GM23248 (cell line): Measurements from ENCODE around the gene ACVR1B. TPM values are rescaled to one million over a fixed set of nuclear protein-coding genes. Genes with fewer than 3 reads are reported as not detected.

ENCODE experiments used
- DNase-seq: peaks from one replicate; pipeline ENCODE4 v3.0.0-alpha.2; 2015
- H2AFZ ChIP-seq: fragments of 200-600 bp; sonication (generic); 2 replicates; pipeline ENCODE4 v1.6.1; 2016; ENCODE audit warnings: antibody characterized with exemption
- H3F3A ChIP-seq: fragments of 200-600 bp; sonication (generic); 2 replicates; pipeline ENCODE4 v1.6.1; 2016; ENCODE audit warnings: mild to moderate bottlenecking, antibody characterized with exemption, mixed run types; ENCODE audit not compliant: insufficient read depth
- H3K27ac ChIP-seq: fragments of 200-600 bp; sonication (generic); 2 replicates; pipeline ENCODE4 v1.5.1; 2016; ENCODE audit warnings: mild to moderate bottlenecking
- H3K27me3 ChIP-seq: fragments of 200-600 bp; sonication (generic); replicated peaks from 2 replicates; pipeline ENCODE4 v1.6.1; 2016; ENCODE audit warnings: mild to moderate bottlenecking; ENCODE audit not compliant: insufficient read depth
- H3K36me3 ChIP-seq: fragments of 200-600 bp; sonication (generic); 2 replicates; pipeline ENCODE4 v1.6.1; 2016; ENCODE audit warnings: low read depth, mild to moderate bottlenecking
- H3K4me1 ChIP-seq: fragments of 200-600 bp; sonication (generic); 2 replicates; pipeline ENCODE4 v1.6.1; 2016; ENCODE audit warnings: mild to moderate bottlenecking; ENCODE audit not compliant: insufficient read depth
- H3K4me2 ChIP-seq: fragments of 200-600 bp; sonication (generic); one replicate; pipeline ENCODE4 v1.6.1; 2016; ENCODE audit warnings: mild to moderate bottlenecking; ENCODE audit not compliant: unreplicated experiment
- H3K4me3 ChIP-seq: fragments of 200-600 bp; sonication (generic); 2 replicates; pipeline ENCODE4 v1.5.1; 2016; ENCODE audit warnings: mild to moderate bottlenecking
- H3K79me2 ChIP-seq: fragments of 200-600 bp; sonication (generic); 2 replicates; pipeline ENCODE4 v1.6.1; 2016; ENCODE audit warnings: mild to moderate bottlenecking; ENCODE audit not compliant: insufficient read depth
- H3K9ac ChIP-seq: fragments of 200-600 bp; sonication (generic); 2 replicates; pipeline ENCODE4 v1.6.1; 2016; ENCODE audit warnings: mild to moderate bottlenecking
- H3K9me2 ChIP-seq: fragments of 200-600 bp; sonication (generic); 2 replicates; pipeline ENCODE4 v1.6.1; 2016; ENCODE audit warnings: mixed run types, mild to moderate bottlenecking, moderate library complexity; ENCODE audit not compliant: insufficient read depth
- H3K9me3 ChIP-seq: fragments of 200-600 bp; sonication (generic); one replicate; pipeline ENCODE4 v1.6.1; 2017; ENCODE audit warnings: low read depth
- H4K20me1 ChIP-seq: fragments of 200-600 bp; sonication (generic); 2 replicates; pipeline ENCODE4 v1.6.0; 2016; ENCODE audit not compliant: insufficient read depth
- EZH2 ChIP-seq: fragments of 200-600 bp; sonication (generic); IDR thresholded peaks from 2 replicates; pipeline ENCODE4 v1.6.1; 2018; ENCODE audit warnings: antibody characterized with exemption, mild to moderate bottlenecking; ENCODE audit not compliant: insufficient read depth, poor library complexity, severe bottlenecking
- EZH2phosphoT487 ChIP-seq: fragments of 200-600 bp; sonication (generic); IDR thresholded peaks from 2 replicates; pipeline ENCODE4 v1.6.1; 2018; ENCODE audit warnings: antibody characterized with exemption, moderate library complexity, mild to moderate bottlenecking, low read depth; ENCODE audit not compliant: insufficient read depth
- WGBS, 2 experiments: methylation state at CpG; one replicate each; pipeline ENCODE4 v1.1.6; 2015 to 2017; ENCODE audit warnings: low lambda C conversion rate in 2 of 2, low coverage in 1 of 2; ENCODE audit errors: missing lambda C conversion rate in 2 of 2; 5-methylcytosine and 5-hydroxymethylcytosine counted together
- in situ Hi-C: fragments of 300-500 bp; cut with MboI; formaldehyde crosslinking; loops from 2 replicates; pipeline ENCODE4 v1.15.0; 2020
- polyA plus RNA-seq: library from polyadenylated mRNA; unstranded; fragments of >200 nt; fragmentation: Nextera tagmentation; extraction: Ambion mirVana; gene quantifications from 2 replicates; pipeline ENCODE4 v1.2.1, GENCODE V29; 2016
- total RNA-seq: library from RNA; depleted of rRNA; stranded (reverse); fragments of >200 nt; shearing (Covaris generic); gene quantifications from 2 replicates; pipeline ENCODE4 v1.2.3, GENCODE V29; 2014

ACVR1B gene
- total and polyA plus RNA-seq, 2 experiments from 2014 or later, result 2.8 to 17.0 TPM

DNA sequence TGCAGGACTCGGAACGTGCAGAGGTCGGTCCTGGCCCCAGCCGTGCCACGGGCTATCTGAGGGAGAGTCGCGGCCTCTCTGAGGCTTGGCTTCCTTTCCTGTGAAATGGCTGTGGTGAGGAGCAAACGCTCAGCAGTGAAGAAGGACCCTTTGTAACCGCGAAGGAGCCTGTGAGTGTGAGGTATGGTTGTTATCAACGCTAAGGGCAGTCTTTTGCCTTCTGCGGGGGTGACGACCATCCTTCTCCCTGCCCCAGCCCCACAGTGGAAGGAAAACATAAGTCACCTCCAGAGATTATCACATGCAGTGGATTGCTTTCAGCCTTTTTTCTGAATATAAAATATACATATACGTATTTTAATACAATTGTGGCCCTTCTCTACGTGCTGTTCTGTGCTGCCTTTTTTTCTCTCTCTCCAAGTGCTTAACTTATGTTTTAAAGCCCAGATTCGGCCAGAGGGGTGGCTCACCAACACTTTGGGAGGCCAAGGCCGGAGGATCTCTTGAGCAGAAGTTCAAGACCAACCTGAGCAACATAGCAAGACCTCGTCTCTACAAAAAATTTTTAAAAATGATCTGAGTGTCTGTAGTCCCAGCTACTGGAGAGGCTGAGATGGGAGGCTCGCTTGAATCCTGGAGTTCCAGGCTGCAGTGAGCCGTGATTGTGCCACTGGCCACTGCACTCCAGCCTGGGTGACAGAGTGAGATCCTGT, 72.6 kb downstream of the ACVR1B start:
- Histone ChIP-seq H3K36me3 (no peaks in the 10 kb centered on the region), H3K4me3 (peak overlapping the region; percentile 69), H3K27me3 (no peaks in the 10 kb centered on the region), H3K9ac (peak overlapping the region; percentile 48), H2AFZ (peak overlapping the region; percentile 91), H3K9me3 (no peaks in the 10 kb centered on the region), H4K20me1 (no peaks in the 10 kb centered on the region), H3K27ac (no peak overlapping the region), H3K4me2 (peak overlapping the region; percentile 64), H3K9me2 (no peaks in the 10 kb centered on the region), H3K4me1 (peaks cover 4% of the 10 kb centered on the region; the same call in 1 of the 2 replicates), H3F3A (no peaks in the 10 kb centered on the region), H3K79me2 (no peaks in the 10 kb centered on the region)
- 21 to 23% methylated on average over 20 of the region's 20 CpGs for WGBS, 2 experiments
- in situ Hi-C loops, result no loop called here
- TF ChIP-seq EZH2, result no peak
- no peak for TF ChIP-seq EZH2phosphoT487
- no peak for DNase-seq

GRCh38 chr12:52024845-52025230, 73.3 kb downstream of the ACVR1B start:
- H3K79me2 ChIP-seq, result no peaks in the 10 kb centered on the region
- no peaks in the 10 kb centered on the region for H3K9me3 ChIP-seq
- H3K4me2 ChIP-seq, result no peak overlapping the region
- DNase-seq, result no peak
- no peaks in the 10 kb centered on the region for H3F3A ChIP-seq
- H3K4me1 ChIP-seq, result peaks cover 4% of the 10 kb centered on the region; the same call in 1 of the 2 replicates
- H3K27me3 ChIP-seq, result no peaks in the 10 kb centered on the region
- TF ChIP-seq EZH2 (no peak), EZH2phosphoT487 (no peak)
- no peaks in the 10 kb centered on the region for H3K9me2 ChIP-seq
- 74 to 77% methylated on average over 14 to 15 of the region's 15 CpGs for WGBS, 2 experiments
- no peak overlapping the region for H3K4me3 ChIP-seq
- in situ Hi-C loops, result no loop called here
- H4K20me1 ChIP-seq, result no peaks in the 10 kb centered on the region
- no peak overlapping the region for H3K27ac ChIP-seq
- no peak overlapping the region for H3K9ac ChIP-seq
- no peaks in the 10 kb centered on the region for H3K36me3 ChIP-seq
- H2AFZ ChIP-seq, result 0 out of 2 replicates have a peak overlapping the region, but pooled peaks have one; percentile 97

- TF ChIP-seq EZH2 (no peak), EZH2phosphoT487 (no peak)
- peak overlapping the region; percentile 97; the same call in 1 of the 2 replicates for H2AFZ ChIP-seq
- H3K27ac ChIP-seq, result 0 out of 2 replicates have a peak overlapping the region, but pooled peaks have one; percentile 11
- no peaks in the 10 kb centered on the region for H3K27me3 ChIP-seq
- H3K9ac ChIP-seq, result peak overlapping the region; percentile 71; the same call in 1 of the 2 replicates
- H3K4me2 ChIP-seq, result no peak overlapping the region
- H3K4me3 ChIP-seq, result no peak overlapping the region
- H4K20me1 ChIP-seq, result no peaks in the 10 kb centered on the region
- in situ Hi-C loops, result no loop called here
- H3K79me2 ChIP-seq, result no peaks in the 10 kb centered on the region
- no peaks in the 10 kb centered on the region for H3K36me3 ChIP-seq
- WGBS, 2 experiments, result 48 to 49% methylated on average over 5 of the region's 5 CpGs
- H3K9me2 ChIP-seq, result no peaks in the 10 kb centered on the region
- H3K9me3 ChIP-seq, result no peaks in the 10 kb centered on the region
- no peaks in the 10 kb centered on the region for H3F3A ChIP-seq
- peaks cover 4% of the 10 kb centered on the region; the same call in 1 of the 2 replicates for H3K4me1 ChIP-seq
- no peak for DNase-seq
These were observed 74.8 kb downstream of the ACVR1B start for GRCh38 chr12:52026263-52026662.

GRCh38 chr12:52027085-52027843, 75.8 kb downstream of the ACVR1B start:
- in situ Hi-C loops, result no loop called here
- no peak overlapping the region for H2AFZ ChIP-seq
- no peak for DNase-seq
- TF ChIP-seq EZH2 (no peak), EZH2phosphoT487 (no peak)
- no peaks in the 10 kb centered on the region for H4K20me1 ChIP-seq
- H3K79me2 ChIP-seq, result no peaks in the 10 kb centered on the region
- H3K9me3 ChIP-seq, result no peaks in the 10 kb centered on the region
- H3K4me3 ChIP-seq, result no peak overlapping the region
- H3F3A ChIP-seq, result peaks cover 6% of the 10 kb centered on the region
- H3K36me3 ChIP-seq, result no peaks in the 10 kb centered on the region
- no peak overlapping the region for H3K4me2 ChIP-seq
- H3K27me3 ChIP-seq, result no peaks in the 10 kb centered on the region
- no peak overlapping the region for H3K9ac ChIP-seq
- peaks cover 8% of the 10 kb centered on the region for H3K4me1 ChIP-seq
- no peak overlapping the region for H3K27ac ChIP-seq
- no peaks in the 10 kb centered on the region for H3K9me2 ChIP-seq
- 75 to 80% methylated on average over 11 to 12 of the region's 12 CpGs for WGBS, 2 experiments
